ENCODE results near the gene C18orf54.
"Not testable (repeated sequence)": the region's sequence is repeated elsewhere in the genome, so short reads cannot be mapped to it uniquely, and the experiment has no call there.

C18orf54 gene

GRCh38 chr18:54357660-54358494 lies at the start of gene C18orf54, which contains the start of gene STARD6:
TSS of gene C18orf54 (plus strand) at chr18:54357906. CDS start at chr18:54360573, 2,667 bp downstream.
TSS of gene STARD6 (minus strand) at chr18:54357858. CDS start at chr18:54354573, 3,285 bp downstream.
- TF ChIP-seq CTCF (IDR thresholded peaks at IDR 0.05; ENCODE audit: borderline replicate concordance, insufficient read depth, low read depth, low read length), result peak; percentile 73
- H3K4me3 ChIP-seq (ENCODE audit: low read depth, low read length), result peak within 1 kb of the TSS; percentile 98

- H3K4me3 ChIP-seq (ENCODE audit: low read depth, low read length), result not testable (repeated sequence)
Observed at GRCh38 chr18:54309564-54309963, 48.1 kb upstream of the C18orf54 start.

- TF ChIP-seq CTCF (IDR thresholded peaks at IDR 0.05; ENCODE audit: borderline replicate concordance, insufficient read depth, low read depth, low read length), result no peak
- H3K4me3 ChIP-seq (ENCODE audit: low read depth, low read length), result no peak overlapping the region
Observed at GRCh38 chr18:54316071-54316820, 41.5 kb upstream of the C18orf54 start.

- no peak for TF ChIP-seq CTCF (IDR thresholded peaks at IDR 0.05; ENCODE audit: borderline replicate concordance, insufficient read depth, low read depth, low read length)
- no peak overlapping the region for H3K4me3 ChIP-seq (ENCODE audit: low read depth, low read length)
Observed at GRCh38 chr18:54323561-54323960, 34.1 kb upstream of the C18orf54 start.

GRCh38 chr18:54323970-54324369 lies 33.7 kb upstream of the C18orf54 start:
- no peak for TF ChIP-seq CTCF (IDR thresholded peaks at IDR 0.05; ENCODE audit: borderline replicate concordance, insufficient read depth, low read depth, low read length)
- H3K4me3 ChIP-seq (ENCODE audit: low read depth, low read length), result no peak overlapping the region

- no peak for TF ChIP-seq CTCF (IDR thresholded peaks at IDR 0.05; ENCODE audit: borderline replicate concordance, insufficient read depth, low read depth, low read length)
- H3K4me3 ChIP-seq (ENCODE audit: low read depth, low read length), result no peak overlapping the region
Observed at GRCh38 chr18:54327818-54328217, 29.9 kb upstream of the C18orf54 start.

- no peak overlapping the region for H3K4me3 ChIP-seq (ENCODE audit: low read depth, low read length)
- TF ChIP-seq CTCF (IDR thresholded peaks at IDR 0.05; ENCODE audit: borderline replicate concordance, insufficient read depth, low read depth, low read length), result no peak
Observed at GRCh38 chr18:54329787-54330186, 27.9 kb upstream of the C18orf54 start.

Data from GM12875 (cell line).